KMS-11 (cell line): ENCODE measurements around the gene XRN2.
"Not testable (repeated sequence)": the region's sequence is repeated elsewhere in the genome, so short reads cannot be mapped to it uniquely, and the experiment has no call there.

Source experiments
- H2AFZ ChIP-seq: fragments of 200-600 bp; sonication (generic); 2 replicates; pipeline ENCODE4 v1.6.1; 2016; ENCODE audit warnings: antibody characterized with exemption, mixed run types, low read depth
- H3K27ac ChIP-seq: fragments of 200-600 bp; sonication (generic); 2 replicates; pipeline ENCODE4 v1.6.1; 2016; ENCODE audit warnings: mild to moderate bottlenecking, mixed run types
- H3K27me3 ChIP-seq: fragments of 200-600 bp; sonication (generic); 2 replicates; pipeline ENCODE4 v1.6.1; 2017; ENCODE audit warnings: mild to moderate bottlenecking, low read depth, mixed run types, moderate library complexity; ENCODE audit not compliant: insufficient read depth
- H3K36me3 ChIP-seq: fragments of 200-600 bp; sonication (generic); 2 replicates; pipeline ENCODE4 v1.6.1; 2017; ENCODE audit warnings: mild to moderate bottlenecking, mixed run types; ENCODE audit not compliant: insufficient read depth
- H3K4me1 ChIP-seq: fragments of 200-600 bp; sonication (generic); 2 replicates; pipeline ENCODE4 v1.6.1; 2016; ENCODE audit warnings: mild to moderate bottlenecking, low read depth, mixed run types; ENCODE audit not compliant: poor library complexity, severe bottlenecking
- H3K4me2 ChIP-seq: fragments of 200-600 bp; sonication (generic); 2 replicates; pipeline ENCODE4 v1.7.0; 2016; ENCODE audit warnings: mild to moderate bottlenecking, mixed run types
- H3K4me3 ChIP-seq: fragments of 200-600 bp; sonication (generic); IDR thresholded peaks from 2 replicates; pipeline ENCODE4 v1.6.1; 2017; ENCODE audit warnings: low read depth, low read length, mixed read lengths; ENCODE audit not compliant: insufficient read depth
- H3K79me2 ChIP-seq: fragments of 200-600 bp; sonication (generic); 2 replicates; pipeline ENCODE4 v1.6.1; 2016; ENCODE audit warnings: low read depth, mixed run types; ENCODE audit not compliant: insufficient read depth
- H3K9ac ChIP-seq: fragments of 200-600 bp; sonication (generic); 2 replicates; pipeline ENCODE4 v1.6.1; 2016; ENCODE audit warnings: mild to moderate bottlenecking, mixed run types
- H4K20me1 ChIP-seq: fragments of 200-600 bp; sonication (generic); 2 replicates; pipeline ENCODE4 v1.6.1; 2016; ENCODE audit warnings: mild to moderate bottlenecking, mixed run types; ENCODE audit not compliant: insufficient read depth
- TF ChIP-seq, protein P1 (sequence below): fragments of 200-600 bp; sonication (generic); conservative IDR thresholded peaks from 2 replicates; pipeline ENCODE4 v1.6.1; 2017; ENCODE audit warnings: low read depth, mild to moderate bottlenecking, antibody characterized with exemption, low read length, moderate library complexity, mixed read lengths

XRN2 gene

DNA sequence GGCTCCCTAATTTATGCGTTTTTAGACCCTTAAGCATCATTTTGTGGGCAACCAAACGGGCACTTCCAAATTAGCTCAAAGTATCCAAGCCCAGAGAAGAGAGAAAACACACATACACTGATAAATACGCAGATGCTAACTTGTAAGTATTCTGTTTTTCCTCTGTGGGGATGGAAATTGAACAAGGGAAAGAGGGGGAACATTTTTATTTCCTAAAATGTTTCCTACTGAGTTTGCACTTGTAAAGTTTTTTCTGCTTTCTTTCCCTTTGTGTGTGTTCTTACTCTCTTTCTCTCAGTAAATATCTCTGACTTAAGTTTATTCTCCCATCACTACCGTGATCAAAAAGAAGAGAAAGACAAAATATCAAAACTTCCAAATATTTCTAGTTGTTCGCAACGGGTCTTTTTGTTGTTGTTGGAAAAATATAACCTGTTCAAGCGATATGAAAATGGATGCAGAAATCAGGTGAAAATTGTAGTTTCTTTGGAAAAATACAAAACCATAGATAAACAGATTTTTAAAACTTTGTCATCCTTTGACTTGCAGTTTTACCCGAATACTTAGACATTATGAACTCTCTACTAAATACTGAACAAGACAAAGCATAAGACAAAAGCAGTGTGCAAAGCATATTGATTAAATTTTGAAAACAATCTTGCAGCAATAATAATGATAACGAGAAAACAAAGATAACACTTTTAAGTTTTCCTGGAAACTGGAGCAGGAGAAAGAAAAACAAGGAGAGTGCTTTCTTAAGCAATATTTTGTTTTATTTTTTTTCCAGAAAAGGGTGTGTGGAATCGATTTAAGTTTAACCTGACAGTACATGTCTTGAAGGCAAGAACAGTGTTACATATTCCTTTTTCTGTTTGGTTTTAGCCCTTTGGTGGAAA, 95.2 kb downstream of the XRN2 start:
- Histone ChIP-seq H3K27me3 (no peaks in the 10 kb centered on the region), H2AFZ (no peak overlapping the region), H3K36me3 (no peaks in the 10 kb centered on the region), H3K27ac (no peak overlapping the region), H3K4me1 (no peaks in the 10 kb centered on the region), H3K4me3 (no peak overlapping the region), H3K79me2 (no peaks in the 10 kb centered on the region), H3K4me2 (no peak overlapping the region), H4K20me1 (no peaks in the 10 kb centered on the region), H3K9ac (no peak overlapping the region)
- TF ChIP-seq, protein P1, sequence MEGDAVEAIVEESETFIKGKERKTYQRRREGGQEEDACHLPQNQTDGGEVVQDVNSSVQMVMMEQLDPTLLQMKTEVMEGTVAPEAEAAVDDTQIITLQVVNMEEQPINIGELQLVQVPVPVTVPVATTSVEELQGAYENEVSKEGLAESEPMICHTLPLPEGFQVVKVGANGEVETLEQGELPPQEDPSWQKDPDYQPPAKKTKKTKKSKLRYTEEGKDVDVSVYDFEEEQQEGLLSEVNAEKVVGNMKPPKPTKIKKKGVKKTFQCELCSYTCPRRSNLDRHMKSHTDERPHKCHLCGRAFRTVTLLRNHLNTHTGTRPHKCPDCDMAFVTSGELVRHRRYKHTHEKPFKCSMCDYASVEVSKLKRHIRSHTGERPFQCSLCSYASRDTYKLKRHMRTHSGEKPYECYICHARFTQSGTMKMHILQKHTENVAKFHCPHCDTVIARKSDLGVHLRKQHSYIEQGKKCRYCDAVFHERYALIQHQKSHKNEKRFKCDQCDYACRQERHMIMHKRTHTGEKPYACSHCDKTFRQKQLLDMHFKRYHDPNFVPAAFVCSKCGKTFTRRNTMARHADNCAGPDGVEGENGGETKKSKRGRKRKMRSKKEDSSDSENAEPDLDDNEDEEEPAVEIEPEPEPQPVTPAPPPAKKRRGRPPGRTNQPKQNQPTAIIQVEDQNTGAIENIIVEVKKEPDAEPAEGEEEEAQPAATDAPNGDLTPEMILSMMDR: no peak

DNA sequence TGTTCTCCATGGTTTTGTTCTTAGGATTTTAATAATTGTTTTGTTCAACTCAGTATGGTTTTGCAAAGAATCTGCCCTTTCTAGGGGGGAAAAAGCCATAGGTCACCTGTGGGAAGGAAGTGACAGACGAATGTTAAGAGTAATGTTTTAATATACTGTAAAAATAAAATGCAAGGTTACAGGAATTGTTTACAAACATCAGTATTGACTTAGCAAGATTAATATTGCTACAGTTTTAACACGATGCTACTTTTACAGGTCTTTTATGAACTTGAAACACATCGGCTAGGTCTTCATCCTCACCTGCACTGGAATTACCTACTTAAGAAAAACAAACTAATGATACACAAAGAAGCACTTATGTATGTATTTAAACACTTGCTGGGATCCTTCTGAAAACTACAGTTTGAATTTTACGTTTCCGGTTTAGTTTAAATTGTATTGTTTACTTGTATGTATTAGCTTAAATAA, 95.9 kb downstream of the XRN2 start:
- TF ChIP-seq, protein P1: no peak
- H3K36me3 ChIP-seq: no peaks in the 10 kb centered on the region
- no peak overlapping the region for H2AFZ ChIP-seq
- H4K20me1 ChIP-seq: no peaks in the 10 kb centered on the region
- no peaks in the 10 kb centered on the region for H3K79me2 ChIP-seq
- no peak overlapping the region for H3K27ac ChIP-seq
- H3K4me2 ChIP-seq: no peak overlapping the region
- H3K27me3 ChIP-seq: no peaks in the 10 kb centered on the region
- H3K4me1 ChIP-seq: no peaks in the 10 kb centered on the region
- H3K4me3 ChIP-seq: no peak overlapping the region
- no peak overlapping the region for H3K9ac ChIP-seq

DNA sequence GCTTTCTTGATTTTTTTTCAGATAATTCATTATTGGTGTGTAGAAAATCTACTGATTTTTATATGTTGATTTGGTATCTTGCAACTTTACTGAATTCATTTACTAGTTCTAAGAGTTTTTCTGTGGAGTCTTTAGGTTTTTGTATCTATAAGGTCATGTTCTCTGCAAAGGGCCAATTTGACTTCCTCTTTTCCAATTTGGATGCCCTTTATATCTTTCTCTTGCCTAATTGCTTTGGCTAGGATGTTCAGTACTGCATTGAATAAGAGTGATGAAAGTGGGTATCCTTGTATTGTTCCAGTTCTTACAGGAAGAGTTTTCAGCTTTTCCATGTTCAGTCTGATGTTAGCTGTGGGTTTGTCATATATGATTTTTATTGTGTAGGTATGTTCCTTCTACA, 108.6 kb downstream of the XRN2 start:
- Histone ChIP-seq H3K9ac (no peak overlapping the region), H3K4me2 (no peak overlapping the region), H4K20me1 (no peaks in the 10 kb centered on the region), H3K79me2 (no peaks in the 10 kb centered on the region), H3K4me3 (no peak overlapping the region), H3K36me3 (no peaks in the 10 kb centered on the region), H3K4me1 (no peaks in the 10 kb centered on the region), H2AFZ (no peak overlapping the region), H3K27ac (no peak overlapping the region), H3K27me3 (no peaks in the 10 kb centered on the region)
- TF ChIP-seq, protein P1: no peak

DNA sequence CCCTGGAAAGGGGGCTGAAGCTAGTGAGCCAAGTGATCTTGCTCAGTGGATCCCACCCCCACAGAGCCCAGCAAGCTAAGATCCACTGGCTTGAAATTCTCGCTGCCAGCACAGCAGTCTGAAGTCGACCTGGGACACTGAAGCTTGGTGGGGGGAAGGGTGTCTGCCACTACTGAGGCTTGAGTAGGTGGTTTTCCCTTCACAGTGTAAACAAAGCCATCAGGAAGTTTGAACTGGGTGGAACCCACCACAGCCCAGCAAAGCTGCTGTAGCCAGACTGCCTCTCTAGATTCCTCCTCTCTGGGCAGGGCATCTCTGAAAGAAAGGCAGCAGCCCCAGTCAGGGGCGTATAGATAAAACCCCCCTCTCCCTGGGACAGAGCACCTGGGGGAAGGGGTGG, 110.9 kb downstream of the XRN2 start:
- H3K9ac ChIP-seq, H2AFZ ChIP-seq, H3K36me3 ChIP-seq, H3K4me1 ChIP-seq, H3K4me3 ChIP-seq, H3K27ac ChIP-seq, H4K20me1 ChIP-seq, H3K4me2 ChIP-seq, H3K79me2 ChIP-seq, H3K27me3 ChIP-seq: not testable (repeated sequence)

DNA sequence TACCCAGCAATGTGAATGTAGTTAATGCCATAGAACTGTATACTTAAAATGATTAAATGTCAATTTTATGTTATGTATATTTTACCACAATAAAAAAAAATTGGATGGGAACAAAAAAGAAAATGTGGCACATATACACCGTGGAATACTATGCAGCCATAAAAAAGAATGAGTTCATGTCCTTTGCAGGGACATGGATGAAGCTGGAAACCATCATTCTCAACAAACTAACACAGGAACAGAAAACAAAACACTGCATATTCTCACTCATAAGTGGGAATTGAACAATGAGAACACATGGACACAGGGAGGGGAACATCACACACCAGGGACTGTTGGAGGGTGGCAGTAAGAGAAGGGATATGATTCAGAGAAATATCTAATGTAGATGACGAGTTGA, 116.0 kb downstream of the XRN2 start:
- not testable (repeated sequence) for H3K4me2 ChIP-seq, H2AFZ ChIP-seq, H3K4me3 ChIP-seq, H3K4me1 ChIP-seq, H3K79me2 ChIP-seq, H4K20me1 ChIP-seq, H3K27ac ChIP-seq, H3K9ac ChIP-seq, H3K36me3 ChIP-seq, H3K27me3 ChIP-seq
